NCI-H187 (cell line): Measurements from ENCODE around the gene LRRC40.

ENCODE experiments used
- DNase-seq, 2 experiments: peaks; one replicate each; lab custom pipeline; 2025; lab: John Stamatoyannopoulos, UW

LRRC40 gene

DNA sequence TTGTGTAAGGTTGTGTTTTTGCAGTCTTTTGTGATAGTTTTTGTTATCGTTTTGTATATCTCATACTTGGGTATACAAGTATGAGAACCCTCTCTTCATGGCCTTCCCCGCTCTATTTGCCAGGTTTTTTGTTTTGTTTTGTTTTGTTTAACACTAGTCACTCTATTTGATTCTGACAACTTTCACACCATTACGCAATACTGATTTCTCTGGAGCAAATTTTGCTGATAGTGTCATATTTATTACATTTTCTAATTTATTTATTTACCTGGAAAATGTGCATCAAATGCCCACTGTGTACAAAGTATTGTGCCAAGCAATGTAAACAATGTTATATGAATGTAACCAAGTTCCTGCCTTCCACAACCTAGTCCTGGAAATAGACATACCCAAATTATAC is 90.1 kb downstream of the LRRC40 start:
- DNase-seq = no peak

DNA sequence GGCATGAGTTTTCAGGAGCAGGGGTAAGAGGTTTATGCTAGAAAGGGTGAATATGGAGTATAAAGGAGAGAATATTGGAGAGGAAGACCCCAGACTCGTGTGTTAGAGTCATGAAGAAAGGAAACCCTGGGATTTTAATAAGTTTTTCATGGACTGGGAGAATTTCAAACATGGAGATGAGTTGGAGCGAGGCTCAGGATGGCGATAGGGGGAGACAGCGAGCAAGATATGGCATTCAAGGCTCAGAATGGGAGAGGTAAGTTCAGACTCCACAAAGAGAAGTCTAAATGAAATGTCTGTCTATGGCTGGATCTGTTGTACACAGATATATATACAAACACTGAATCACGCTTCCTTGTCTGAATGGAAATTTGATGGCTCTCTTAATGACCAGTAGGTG is 92.5 kb downstream of the LRRC40 start:
- DNase-seq = no peak

GRCh38 chr1:70109241-70109640 is 96.1 kb downstream of the LRRC40 start:
- no peak for DNase-seq

DNA sequence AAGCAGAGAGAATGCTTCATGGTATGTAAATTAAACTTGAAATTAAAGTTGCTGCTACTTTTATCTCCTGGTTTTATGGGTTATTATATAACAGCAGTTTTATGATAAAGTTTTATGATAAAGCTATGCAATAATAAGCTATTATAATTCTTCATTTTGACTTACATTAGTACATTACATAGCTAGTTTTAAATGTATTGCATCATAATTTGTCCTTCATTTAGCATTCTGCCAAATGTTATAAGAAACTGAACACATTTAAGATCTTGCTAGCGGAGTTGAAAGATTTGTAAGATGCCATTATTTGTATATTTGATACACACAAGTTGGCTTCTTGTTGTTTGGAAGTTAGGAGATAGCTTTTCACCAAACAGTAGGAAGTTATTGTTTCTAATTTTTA is 101.6 kb downstream of the LRRC40 start:
- DNase-seq = no peak

DNA sequence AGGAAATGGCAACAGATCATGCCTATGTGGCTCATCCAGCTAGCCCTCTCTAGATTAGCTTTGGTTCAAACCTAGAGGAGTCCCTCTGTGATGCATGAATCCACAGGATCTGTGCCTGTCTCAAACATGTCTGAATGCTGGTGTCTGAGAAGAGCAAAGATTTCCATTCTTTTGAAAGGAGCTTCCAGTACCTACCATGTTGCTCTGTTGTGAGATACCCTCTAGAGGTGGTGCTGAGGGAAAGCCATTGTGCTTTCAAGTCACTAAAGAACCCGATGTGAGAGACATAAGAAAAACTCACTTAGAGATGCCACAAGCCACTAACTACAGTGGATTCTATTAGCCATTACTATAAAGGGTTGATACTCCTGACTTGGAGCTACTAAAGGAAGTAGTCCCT is 103.6 kb downstream of the LRRC40 start:
- DNase-seq = no peak

DNA sequence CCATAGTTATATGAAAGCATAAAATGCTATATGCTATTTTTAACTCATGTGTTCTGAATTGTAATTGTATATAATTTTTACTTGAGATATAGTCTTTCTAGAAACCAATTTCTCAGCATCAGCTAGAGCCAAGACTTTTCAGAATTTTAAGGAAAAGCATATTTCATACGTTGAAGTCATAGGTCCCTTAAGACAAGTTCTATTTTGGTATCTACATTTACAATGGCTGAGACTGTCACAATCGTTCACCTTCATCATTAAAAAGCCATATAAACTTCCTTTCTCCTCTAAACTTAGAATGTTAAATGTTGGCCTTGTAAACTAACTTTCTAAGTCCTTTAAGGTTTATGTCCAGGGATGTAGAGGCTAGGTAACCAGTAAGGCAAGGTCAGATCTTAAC is 104.1 kb downstream of the LRRC40 start:
- no peak for DNase-seq
